SK-N-SH (cell line): Measurements from ENCODE around the gene SEC16A.

ENCODE experiments used
- CTCF ChIP-seq: fragments of 200-600 bp; sonication (generic); IDR thresholded peaks from 2 replicates; pipeline ENCODE4 v1.6.1; 2017; ENCODE audit warnings: antibody characterized with exemption, mild to moderate bottlenecking, moderate library complexity
- EZH2phosphoT487 ChIP-seq: fragments of 200-600 bp; sonication (generic); IDR thresholded peaks from 2 replicates; pipeline ENCODE4 v1.6.1; 2017; ENCODE audit warnings: low read depth, mixed run types, mild to moderate bottlenecking, antibody characterized with exemption, moderate library complexity, borderline replicate concordance
- FOSL2 ChIP-seq: IDR thresholded peaks from 2 replicates; pipeline ENCODE4 v1.4.0; 2012; ENCODE audit warnings: low read depth, mild to moderate bottlenecking, moderate library complexity, borderline replicate concordance
- GABPA ChIP-seq: IDR thresholded peaks from 2 replicates; pipeline ENCODE4 v1.4.0; 2012; ENCODE audit warnings: low read depth, mild to moderate bottlenecking
- MXI1 ChIP-seq: IDR thresholded peaks from 2 replicates; pipeline ENCODE4 v1.6.1; 2012; ENCODE audit warnings: mild to moderate bottlenecking, low read depth, low read length, improper control_type of control experiment
- POLR2AphosphoS5 ChIP-seq: IDR thresholded peaks from 2 replicates; pipeline ENCODE4 v1.6.1; 2012; ENCODE audit warnings: low read depth, low read length
- RAD21 ChIP-seq: IDR thresholded peaks from 2 replicates; pipeline ENCODE4 v1.6.1; 2012; ENCODE audit warnings: mild to moderate bottlenecking, low read length
- RCOR1 ChIP-seq: fragments of 150-350 bp; IDR thresholded peaks from 2 replicates; pipeline ENCODE4 v1.6.1; 2017; ENCODE audit warnings: antibody characterized with exemption, low read length
- SIN3A ChIP-seq: IDR thresholded peaks from 2 replicates; pipeline ENCODE4 v1.6.1; 2012; ENCODE audit warnings: low read depth, mild to moderate bottlenecking, low read length, moderate library complexity, borderline replicate concordance
- SMC3 ChIP-seq: IDR thresholded peaks from 2 replicates; pipeline ENCODE4 v1.6.1; 2012; ENCODE audit warnings: low read depth, low read length, improper control_type of control experiment
- TCF12 ChIP-seq: IDR thresholded peaks from 2 replicates; pipeline ENCODE4 v1.4.0; 2012
- YY1 ChIP-seq: IDR thresholded peaks from 2 replicates; pipeline ENCODE4 v1.4.0; 2012; ENCODE audit warnings: low read depth, mild to moderate bottlenecking
- ZBTB33 ChIP-seq: IDR thresholded peaks from 2 replicates; pipeline ENCODE4 v1.4.0; 2012; ENCODE audit warnings: low read depth, borderline replicate concordance
- TF ChIP-seq, protein P1 (sequence below): IDR thresholded peaks from 2 replicates; pipeline ENCODE4; 2012

DNA sequence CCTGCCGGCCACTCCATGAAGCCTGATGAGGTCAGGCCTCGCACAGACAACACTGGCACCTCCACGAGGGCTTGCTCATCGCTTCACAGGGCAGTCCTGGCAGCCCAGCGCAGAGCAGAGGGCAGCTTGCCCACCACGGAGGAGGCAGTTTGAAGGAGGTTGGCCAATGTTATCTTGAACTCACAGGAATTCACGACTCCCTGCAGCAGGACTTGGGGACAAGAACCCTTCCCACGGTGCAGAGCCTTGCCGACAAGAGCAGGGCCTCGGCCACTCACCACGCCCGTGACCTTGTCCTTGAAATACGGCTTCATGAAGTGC lies 87.9 kb downstream of the SEC16A start:
- TF ChIP-seq ZBTB33, result no peak
- TF ChIP-seq SIN3A, result no peak
- TF ChIP-seq RCOR1, result no peak
- no peak for TF ChIP-seq CTCF
- TF ChIP-seq EZH2phosphoT487, result no peak
- no peak for TF ChIP-seq POLR2AphosphoS5
- TF ChIP-seq, protein P1, sequence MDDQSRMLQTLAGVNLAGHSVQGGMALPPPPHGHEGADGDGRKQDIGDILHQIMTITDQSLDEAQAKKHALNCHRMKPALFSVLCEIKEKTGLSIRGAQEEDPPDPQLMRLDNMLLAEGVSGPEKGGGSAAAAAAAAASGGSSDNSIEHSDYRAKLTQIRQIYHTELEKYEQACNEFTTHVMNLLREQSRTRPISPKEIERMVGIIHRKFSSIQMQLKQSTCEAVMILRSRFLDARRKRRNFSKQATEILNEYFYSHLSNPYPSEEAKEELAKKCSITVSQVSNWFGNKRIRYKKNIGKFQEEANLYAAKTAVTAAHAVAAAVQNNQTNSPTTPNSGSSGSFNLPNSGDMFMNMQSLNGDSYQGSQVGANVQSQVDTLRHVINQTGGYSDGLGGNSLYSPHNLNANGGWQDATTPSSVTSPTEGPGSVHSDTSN, result no peak
- no peak for TF ChIP-seq MXI1
- no peak for TF ChIP-seq YY1
- no peak for TF ChIP-seq FOSL2
- TF ChIP-seq RAD21, result no peak
- no peak for TF ChIP-seq GABPA
- TF ChIP-seq TCF12, result no peak
- TF ChIP-seq SMC3, result no peak
